Posterior vena cava (tissue), 2 donors: ENCODE measurements around the gene SKIC3. TPM values are rescaled to one million over a fixed set of nuclear protein-coding genes. Genes with fewer than 3 reads are reported as not detected.

Experiments
- DNase-seq: peaks from one replicate; pipeline ENCODE4 v3.0.0-alpha.2; 2020; ENCODE audit warnings: low spot score
- intact Hi-C, 2 donors: fragments of 100-400 bp; cut with DNase I; formaldehyde crosslinking; loops; one replicate each; pipeline versions ENCODE4 v1.14.1 to v1.14.2; 2022 to 2023
- long read RNA-seq, 2 donors: library from polyadenylated mRNA; unstranded; transcript quantifications; one replicate each; pipeline ENCODE4 v2.0.0, GENCODE V29; 2020 to 2021
- total RNA-seq, 2 donors: library from RNA; stranded (reverse); fragmentation: NEBNext Ultra II Directional; extraction: Animal tissue kit (Norgen Biotek cat#: 25700); gene quantifications; one replicate each; pipeline ENCODE4 v1.2.1, GENCODE V29; 2021
- donor health status: DM: yes; HTN: yes; CAD: no.
- donor health status: DM: yes; HTN: yes; CAD: no.

Gene SKIC3
- total RNA-seq, result 10 to 100 TPM; 78.4 to 86.8 TPM
- long read RNA-seq, donor 1, full-length matches to known transcripts, result 3 of 16 reads
- long read RNA-seq, donor 1, partial matches to known transcripts, result 8 of 16 reads
- long read RNA-seq, donor 1, other reads (novel, unspliced or antisense), result 5 of 16 reads
- long read RNA-seq, donor 2, partial matches to known transcripts, result 10 of 10 reads
- long read RNA-seq, donor 2, other reads (novel, unspliced or antisense), result 0 of 10 reads

DNA sequence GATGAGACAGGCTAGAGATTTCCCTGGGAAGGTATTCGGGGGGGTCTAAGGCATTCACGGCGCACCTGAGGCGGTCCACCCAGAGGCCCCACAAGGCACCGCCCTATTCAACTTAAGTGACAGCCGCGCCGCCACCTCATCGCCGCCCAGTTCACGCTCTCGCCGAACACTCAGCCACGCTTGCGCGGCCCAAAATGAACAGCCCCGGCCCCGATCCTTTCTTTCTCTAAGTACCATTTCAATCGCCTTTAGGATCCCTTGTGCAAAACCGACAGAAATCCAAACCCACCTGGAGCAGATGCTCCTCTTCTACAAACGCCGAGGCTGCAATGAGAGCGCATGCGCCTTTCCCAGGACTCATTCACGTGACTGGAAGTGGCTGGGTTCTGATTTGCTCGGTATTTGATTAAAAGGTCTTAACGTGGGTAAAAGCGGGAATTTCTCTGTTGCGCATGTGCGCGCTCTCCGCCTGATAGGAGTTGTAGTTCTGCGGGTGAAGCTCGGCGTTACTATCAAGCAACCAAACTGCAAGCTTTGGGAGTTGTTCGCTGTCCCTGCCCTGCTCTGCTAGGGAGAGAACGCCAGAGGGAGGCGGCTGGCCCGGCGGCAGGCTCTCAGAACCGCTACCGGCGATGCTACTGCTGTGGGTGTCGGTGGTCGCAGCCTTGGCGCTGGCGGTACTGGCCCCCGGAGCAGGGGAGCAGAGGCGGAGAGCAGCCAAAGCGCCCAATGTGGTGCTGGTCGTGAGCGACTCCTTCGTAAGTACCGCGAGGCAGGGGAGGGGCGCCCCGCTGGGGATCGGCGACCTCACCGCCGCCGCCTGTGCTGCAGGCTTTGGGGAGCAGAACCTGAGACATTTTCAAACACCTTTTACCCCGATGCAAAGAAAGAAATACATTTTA is at the start of gene SKIC3, which contains the start of gene ARSK:
SKIC3 (minus strand) TSS at position 331 of the 902 bp plus-strand sequence. CDS start 7,827 bp downstream, outside the sequence.
ARSK (plus strand) TSS at position 455 of the 902 bp plus-strand sequence; CDS start at position 633, 178 bp downstream.
- intact Hi-C loops, result no loop called here
- DNase-seq, result peak; percentile 98

DNA sequence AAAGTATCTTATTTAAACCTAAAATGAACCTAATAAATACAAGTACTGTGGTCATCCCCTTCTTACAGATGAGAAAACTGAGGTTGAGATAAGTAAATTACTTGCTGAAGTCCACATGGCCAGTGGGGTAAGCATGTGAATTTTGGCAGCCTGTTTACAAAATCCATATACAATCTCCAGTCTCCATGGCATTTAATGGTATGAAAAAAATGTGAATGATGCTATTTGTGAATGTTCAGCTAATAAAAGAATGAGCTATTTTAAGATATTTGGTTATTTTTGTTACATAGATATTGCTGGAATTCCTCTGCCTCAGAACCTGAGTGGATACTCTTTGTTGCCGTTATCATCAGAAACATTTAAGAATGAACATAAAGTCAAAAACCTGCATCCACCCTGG is 45.8 kb upstream of the SKIC3 start:
- intact Hi-C loops, result no loop called here
- DNase-seq, result no peak

DNA sequence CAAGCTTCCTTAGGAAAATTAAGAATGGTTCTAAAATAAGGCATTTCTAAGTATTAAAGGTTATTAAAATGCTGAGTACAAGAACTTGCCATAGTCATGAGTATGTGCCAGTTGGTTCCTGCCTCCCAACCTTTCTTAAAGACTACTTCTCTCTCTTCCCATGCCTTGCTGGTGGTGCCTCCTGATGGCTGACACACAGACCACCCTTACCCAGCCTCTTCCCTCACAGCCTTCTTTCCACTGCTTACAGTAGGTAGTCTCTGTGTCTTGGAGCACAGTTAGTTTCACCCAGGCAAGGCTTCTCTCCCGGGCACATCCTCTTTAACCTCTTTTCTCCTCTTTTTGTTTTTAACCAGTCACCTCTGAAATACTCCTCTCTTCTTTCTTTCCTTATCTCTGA is 44.5 kb upstream of the SKIC3 start:
- no peak for DNase-seq
- intact Hi-C loops, result no loop called here

DNA sequence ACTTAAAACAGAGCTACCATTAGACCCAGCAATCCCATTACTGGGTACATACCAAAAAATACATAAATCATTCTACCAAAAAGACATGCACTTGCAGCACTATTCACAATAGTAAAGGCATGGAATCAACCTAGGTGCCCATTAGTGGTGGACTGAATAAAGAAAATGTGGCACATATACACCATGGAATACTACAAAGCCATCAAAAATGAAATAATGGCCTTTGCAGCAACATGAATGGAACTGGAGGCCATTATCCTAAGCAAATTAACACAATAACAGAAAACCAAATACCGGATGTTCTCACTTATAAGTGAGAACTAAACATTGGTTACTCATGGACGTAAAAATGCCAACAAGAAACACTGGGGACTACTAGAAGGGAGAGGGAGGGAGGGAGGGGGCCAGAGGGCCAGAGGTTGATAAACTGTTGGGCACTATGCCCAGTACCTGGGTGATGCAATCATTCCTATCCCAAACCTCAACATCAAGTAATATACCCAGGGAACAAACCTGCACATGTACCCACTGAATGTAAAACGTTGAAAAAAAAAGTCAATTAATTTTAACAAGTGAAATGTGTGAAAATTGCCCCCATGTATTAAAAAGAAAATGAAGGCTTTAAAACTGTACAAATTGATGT is 40.6 kb upstream of the SKIC3 start:
- no peak for DNase-seq
- intact Hi-C loops, result no loop called here

DNA sequence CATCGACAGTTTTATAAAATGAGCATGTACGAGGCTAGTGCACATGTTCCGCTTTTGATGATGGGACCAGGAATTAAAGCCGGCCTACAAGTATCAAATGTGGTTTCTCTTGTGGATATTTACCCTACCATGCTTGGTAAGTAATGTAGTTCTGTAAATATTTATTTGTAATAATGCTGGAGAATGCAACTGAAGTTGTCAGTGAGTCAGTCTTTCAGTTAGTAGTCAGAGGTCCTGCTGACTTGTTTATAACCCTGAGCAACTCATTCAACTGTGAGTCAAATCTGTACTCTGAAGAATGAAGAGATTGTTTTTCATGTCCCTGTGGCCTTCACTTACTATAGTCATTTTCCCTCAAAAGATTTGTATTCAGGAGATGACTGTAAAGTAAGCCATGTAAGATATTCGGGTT is 36.7 kb upstream of the SKIC3 start:
- intact Hi-C loops, result no loop called here
- DNase-seq, result no peak

DNA sequence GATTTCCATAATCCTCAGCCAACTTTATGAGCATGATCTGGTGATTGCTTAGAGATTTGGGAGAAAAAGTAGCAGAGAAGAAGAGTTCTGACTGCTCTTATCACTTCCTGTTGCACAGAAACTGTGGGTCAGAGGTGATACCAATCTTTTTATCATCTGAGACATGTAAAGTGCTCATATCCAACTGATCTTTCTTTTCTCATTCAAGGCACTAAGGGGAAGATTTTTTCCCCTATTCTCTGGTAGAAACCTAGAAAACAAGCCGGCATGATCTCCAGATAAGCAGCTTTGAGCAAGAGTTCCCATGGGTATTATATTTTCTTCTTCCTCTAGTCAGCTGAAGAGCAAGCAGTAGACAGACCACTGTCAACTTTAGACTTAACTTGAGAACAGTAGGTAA is 36.1 kb upstream of the SKIC3 start:
- DNase-seq, result no peak
- intact Hi-C loops, result no loop called here

DNA sequence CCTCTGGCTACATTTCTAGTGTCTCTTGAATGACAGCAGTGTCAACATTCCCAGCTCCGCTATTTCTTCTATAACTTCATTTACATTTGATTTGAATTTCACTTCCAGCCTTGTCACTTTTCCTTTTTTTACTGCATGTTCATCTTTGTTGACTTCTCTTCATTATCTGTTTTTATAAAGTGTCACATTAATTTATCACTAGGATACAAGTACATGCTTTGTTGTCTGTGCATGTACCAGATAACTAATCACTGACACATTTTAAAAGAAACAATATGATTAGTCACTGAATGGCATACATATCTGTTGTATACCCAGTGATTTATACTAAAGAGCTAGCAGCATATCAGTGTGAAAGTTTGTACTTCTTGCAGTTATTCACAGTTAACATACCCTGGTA is 29.2 kb upstream of the SKIC3 start:
- intact Hi-C loops, result no loop called here
- no peak for DNase-seq

DNA sequence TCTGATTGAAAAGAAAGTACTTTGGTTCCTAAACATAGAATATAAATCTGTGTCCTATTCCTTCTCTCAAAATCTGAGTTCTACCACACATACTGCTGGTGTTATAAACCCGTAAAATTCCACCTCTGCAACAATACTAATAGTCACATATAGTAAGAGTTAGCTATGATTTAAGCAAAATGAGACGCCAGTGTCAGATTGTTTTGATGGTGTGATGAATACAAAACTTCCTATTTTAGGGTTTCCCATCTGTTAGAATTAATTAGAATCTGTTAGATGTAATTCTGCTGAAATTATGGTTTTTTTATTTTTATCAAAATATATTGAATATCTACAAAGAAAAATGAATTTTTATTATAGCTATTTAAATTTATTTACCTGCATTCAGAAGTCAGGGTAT is 26.8 kb upstream of the SKIC3 start:
- no peak for DNase-seq
- intact Hi-C loops, result no loop called here

DNA sequence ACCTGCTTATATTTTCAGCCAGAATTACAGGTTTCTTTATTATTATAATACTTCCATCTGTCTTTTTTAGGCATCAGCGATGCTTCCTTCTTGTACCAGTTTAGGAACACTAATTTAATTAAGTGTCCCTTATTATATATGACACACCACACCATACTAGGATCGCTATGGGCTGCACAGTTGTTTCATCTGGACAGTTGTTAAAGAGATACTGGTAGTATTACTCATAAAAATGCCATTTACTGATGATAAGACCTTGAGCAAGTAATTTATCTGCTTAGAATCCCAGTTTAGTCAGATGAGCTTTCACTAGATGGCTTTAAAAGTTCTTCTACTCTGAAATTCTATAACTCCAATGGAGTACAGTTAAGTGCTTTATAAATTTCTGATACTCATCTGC is 17.2 kb upstream of the SKIC3 start:
- intact Hi-C loops, result no loop called here
- DNase-seq, result no peak

DNA sequence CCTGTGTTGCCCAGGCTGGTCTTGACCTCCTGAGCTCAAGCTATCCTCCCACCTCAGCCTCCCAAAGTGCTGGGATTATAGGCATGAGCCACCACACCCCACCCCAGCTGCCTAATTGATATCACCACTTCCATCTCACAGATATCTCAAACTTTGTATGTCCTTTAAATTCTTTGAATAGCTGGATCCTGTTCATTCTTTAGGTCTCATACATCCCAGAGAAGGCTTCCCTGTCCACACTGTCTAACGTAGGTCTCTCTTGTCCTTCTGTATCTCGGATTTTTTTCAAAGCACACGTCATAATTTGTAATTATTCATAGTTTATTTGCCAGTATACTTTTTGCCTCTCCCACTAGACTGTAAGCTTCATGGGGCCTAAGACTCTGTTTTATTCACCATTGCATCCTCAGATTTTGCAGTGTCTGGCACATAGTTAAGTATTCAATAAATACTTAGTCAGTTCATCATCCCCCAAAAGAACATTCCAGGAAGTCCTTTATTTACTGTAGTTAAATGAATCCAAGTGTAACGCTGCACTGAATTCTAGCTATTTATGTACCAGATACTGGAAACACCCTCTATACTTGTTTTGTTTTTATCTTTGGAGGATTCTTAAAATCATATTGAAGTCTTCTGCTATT is 10.6 kb upstream of the SKIC3 start:
- intact Hi-C loops, result no loop called here
- no peak for DNase-seq

DNA sequence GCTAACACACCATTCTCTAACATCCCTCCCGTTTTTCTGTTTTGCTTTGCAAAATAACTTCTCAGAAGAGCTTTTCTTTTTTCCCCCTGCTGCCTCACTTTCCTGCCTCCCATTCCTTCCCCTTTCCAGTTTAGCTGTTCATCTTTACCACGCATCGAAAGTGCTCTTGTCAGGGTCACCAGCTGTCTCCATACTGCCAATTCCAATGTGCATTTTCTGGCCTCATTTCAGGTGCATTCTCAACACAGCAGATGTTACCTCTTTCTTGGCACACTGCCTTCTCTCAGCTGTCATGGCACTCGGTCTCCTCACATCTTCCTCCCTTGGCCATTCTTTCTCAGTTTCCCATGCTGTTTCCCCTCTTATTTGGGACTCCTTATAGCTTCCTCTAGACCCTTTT is 9.7 kb upstream of the SKIC3 start:
- intact Hi-C loops, result no loop called here
- no peak for DNase-seq

DNA sequence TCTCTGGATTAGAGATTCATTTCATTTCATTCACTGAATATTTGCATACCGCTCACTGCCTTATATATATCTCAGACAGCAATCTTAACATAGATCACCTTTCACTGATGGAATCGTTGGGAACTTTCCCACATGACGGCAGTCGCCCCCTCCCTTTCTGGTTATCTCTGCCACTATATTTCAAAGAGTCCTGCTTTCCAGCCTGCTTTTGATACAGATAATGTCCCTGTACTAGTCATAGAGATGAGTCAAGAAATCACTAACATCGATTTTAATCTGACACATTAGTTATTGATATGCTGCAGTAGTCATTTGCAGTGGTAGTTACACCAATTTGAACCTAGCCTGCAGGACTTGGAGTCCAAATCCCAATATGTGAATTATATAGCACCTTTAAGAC is 8.6 kb upstream of the SKIC3 start:
- no peak for DNase-seq
- intact Hi-C loops, result no loop called here

DNA sequence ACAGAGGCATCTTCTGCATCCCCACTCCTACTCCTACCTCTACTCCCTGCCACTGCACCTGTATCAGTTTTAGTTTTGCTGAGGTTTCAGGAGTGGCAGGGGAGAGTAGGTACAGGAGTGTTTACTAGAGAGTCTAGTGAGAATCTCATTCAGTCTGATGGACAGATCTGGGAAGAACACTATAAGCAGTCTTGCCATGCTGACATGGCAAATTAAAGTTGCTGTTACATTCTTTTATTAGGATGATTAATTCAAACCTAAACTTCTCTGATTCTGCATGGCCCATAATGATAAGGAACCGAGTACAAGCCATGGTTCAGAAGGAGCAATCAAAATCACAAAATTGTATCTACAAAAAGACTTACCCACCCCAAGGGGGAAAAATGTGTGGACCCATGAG is 7.5 kb upstream of the SKIC3 start:
- intact Hi-C loops, result no loop called here
- no peak for DNase-seq

DNA sequence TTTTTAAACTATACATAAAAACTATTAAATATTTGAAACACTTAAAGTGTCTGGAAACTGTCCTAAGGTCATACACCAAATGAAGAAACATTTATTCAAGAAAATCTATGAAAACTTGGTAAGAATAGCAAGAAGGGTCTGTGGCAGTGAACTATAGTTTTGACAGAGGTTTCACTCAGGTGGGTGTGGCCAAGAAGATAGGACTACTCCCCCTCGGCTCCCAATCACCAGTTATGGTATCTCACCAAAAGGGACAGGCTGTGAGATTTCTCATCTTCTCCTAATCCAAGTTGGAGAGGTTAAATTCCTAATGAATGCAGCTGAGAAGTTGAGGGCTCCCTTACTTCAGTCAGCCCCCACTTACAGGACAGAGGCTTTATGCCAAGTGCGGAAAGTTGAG is 3.1 kb upstream of the SKIC3 start:
- no peak for DNase-seq

DNA sequence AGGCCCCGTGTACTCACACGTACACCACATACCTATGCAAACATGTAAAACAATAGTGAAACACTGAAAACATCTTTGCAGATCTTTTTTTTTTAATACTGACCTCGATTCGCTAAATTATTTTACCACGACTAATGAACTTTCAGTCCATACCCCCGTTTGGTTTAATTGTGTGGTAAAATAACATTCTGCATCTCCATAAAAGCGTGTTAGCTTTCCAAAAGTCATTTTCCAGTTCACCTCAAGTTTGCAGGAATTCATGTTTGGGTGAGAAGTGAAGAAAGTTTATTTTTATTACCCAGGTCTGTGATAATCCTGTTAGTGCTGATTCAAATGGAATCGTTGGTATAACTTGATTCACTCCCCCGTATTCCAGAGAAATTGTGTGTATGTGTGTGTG is 776 bp upstream of the SKIC3 start:
- no peak for DNase-seq
- intact Hi-C loops, result no loop called here

More for the DNA sequence above, 3.1 kb upstream of the SKIC3 start:
- intact Hi-C loops, result no loop called here

DNA sequence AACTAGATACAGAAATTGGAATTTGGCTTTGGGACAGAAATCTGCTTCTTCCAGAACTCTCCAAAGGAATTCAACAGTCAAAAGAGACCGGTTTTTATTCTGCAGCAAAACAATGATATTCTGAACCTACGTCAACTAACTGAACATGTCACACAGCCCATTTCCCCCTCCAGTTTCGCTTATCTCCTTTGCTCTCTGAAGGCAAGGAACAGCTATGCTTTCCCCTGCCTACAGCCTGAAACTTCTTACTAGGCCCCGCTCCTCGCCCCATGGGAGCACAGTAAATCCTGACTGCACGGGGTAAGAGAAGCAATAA is 488 bp downstream of the SKIC3 start:
- DNase-seq, result no peak
- intact Hi-C loops, result no loop called here

DNA sequence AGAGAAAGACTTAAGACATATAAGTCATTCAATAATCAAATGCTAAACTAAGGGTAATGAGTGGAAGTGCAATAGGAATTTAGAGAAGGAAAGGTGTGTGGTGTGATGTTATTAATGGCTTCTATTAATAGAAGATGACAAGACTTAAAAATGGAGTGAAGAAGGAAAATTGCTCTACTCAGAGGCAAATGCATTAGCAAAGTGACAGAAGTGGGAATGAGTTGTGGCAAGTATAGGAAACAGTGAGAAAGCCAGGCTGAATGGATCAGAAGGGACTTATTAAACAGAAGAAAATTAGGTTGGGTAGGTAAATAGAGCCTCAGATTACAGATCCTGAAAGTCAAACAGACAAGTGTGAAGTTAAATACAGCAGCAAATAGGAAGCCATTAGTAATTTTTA is 5.7 kb downstream of the SKIC3 start:
- DNase-seq, result no peak
- intact Hi-C loops, result no loop called here

DNA sequence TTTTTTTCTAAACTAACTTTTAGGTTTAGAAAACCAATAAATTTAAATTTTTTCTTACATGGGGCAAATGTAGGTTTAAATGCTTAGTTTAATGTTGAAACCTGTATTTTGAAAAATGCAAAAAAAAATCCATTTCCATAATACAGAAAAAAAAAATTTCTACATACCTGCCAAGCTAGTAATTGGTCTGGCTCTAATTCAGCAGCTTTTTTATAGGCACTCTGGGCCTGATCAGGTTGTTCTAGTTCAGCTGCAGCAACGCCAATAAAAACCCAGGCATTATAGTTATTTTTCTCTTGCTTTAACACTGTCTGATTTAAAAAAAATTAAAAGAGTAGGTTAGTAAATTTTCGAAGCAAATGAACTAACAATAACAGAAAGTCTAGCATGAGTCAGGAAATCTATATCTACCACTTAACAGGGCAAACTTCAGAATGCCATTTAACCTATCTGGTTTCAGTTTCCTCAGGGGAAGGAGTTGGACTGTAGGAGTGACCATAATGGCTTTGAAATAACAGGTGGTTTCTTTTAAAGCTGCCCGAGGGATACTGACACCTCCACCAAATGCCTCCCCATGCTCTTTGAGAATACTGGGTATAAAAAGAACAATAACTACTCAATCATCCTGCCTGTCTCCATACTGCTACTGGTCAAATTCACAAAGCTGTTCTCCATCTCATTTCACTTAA is 11.6 kb downstream of the SKIC3 start:
- no peak for DNase-seq
- intact Hi-C loops, result no loop called here

DNA sequence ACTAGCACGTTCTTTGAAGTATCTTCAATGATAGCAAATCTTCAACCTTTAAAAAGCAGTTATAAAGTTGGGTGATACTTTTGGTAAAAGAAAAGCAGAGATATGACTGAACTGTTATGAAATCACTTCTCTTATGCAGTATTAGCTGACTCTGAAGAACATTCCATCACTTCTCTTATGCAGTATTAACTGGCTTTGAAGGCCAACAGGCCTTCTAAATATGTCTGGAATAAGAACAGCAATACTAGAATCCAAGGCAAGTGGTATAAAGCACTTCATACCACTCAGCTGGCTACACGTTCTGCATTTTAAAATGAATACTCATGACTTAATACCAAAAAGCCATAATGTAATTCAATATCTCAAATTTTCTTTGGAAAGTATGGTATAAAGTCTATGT is 17.3 kb downstream of the SKIC3 start:
- intact Hi-C loops, result no loop called here
- DNase-seq, result no peak

DNA sequence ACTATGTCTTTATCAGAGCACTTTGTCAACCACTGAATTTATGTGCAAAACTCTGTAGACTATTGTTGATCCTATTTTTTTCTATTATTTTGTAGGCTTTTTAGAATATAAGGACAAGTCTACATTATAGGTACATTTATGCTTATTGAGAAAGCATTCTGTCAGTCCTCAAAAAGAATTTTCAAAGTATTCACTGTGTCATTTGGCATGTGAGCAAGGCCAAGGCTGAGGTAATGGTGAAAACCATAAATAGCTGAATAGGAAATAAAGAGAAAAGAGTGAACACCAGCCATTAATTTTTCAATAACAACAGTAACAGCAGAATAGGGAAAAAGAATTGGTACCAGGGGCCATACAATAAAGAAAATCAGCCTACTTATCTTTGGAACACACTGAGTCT is 21.0 kb downstream of the SKIC3 start:
- intact Hi-C loops, result no loop called here

More for the DNA sequence above, 21.0 kb downstream of the SKIC3 start:
- no peak for DNase-seq
